ENCODE results near the gene PIK3IP1. TPM values are rescaled to one million over a fixed set of nuclear protein-coding genes. Genes with fewer than 3 reads are reported as not detected.

Gene PIK3IP1
- total and polyA plus RNA-seq, 5 experiments from 2014 or later: 530 to 963 (median 730) TPM

DNA sequence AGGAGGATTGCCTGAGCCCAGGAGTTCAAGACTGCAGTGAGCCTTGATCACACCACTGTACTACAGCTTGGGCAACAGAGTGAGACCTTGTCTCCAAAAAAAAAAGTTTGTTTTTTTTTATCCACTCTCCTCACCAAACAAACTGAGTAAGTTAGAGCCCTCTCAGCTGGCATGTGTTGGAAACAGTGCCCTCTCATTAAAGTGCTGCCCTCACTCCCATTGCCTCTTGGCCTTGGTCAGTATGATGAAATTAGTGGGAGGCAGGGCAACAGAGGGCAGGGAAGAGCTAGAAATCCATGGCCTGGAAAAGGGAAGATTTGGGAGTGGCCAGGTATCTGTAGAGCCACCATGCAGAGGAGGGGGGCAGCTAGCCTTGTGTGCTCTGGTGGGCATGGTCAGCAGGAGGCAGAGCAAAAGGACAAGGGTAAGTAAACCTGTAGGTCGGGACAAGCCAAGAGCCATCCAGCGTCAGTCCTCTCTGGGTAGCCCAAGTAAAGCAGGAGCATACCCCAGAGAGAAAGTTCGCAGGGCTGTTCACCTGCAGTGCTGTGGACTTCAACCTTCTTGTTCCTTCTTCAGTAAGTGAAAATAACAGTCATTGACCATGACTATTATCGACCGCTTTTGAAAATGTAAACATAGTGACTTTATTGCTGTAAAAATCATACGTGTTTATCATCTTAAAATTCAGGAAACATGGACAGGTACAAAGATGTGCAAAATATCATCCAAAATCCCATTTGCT lies 28.2 kb downstream of the PIK3IP1 start:
- H3K4me1 Mint-ChIP-seq: peaks cover 2 to 18% (median 12%) of the 10 kb centered on the region in 4 donors
- H3K9me3 Mint-ChIP-seq: no peaks in the 10 kb centered on the region
- no peak overlapping the region for H3K4me3 Mint-ChIP-seq
- no peaks in the 10 kb centered on the region for H3K27me3 Mint-ChIP-seq
- POLR2A ChIA-PET: interaction anchor here (1.1 to 2.5 kb wide), 3 partner anchors 9 to 15 kb away, joined by 4 to 7 read pairs (median 6); no protein-coding TSS in a partner anchor
- H3K27ac Mint-ChIP-seq: peak overlapping the region in 1 of 10 donors; percentile 66
- ATAC-seq (no peak), DNase-seq (peak in 1 of 10 donors; percentile 15)
- peaks cover 0 to 62% (median 22%) of the 10 kb centered on the region in 3 donors for H3K36me3 Mint-ChIP-seq

DNA sequence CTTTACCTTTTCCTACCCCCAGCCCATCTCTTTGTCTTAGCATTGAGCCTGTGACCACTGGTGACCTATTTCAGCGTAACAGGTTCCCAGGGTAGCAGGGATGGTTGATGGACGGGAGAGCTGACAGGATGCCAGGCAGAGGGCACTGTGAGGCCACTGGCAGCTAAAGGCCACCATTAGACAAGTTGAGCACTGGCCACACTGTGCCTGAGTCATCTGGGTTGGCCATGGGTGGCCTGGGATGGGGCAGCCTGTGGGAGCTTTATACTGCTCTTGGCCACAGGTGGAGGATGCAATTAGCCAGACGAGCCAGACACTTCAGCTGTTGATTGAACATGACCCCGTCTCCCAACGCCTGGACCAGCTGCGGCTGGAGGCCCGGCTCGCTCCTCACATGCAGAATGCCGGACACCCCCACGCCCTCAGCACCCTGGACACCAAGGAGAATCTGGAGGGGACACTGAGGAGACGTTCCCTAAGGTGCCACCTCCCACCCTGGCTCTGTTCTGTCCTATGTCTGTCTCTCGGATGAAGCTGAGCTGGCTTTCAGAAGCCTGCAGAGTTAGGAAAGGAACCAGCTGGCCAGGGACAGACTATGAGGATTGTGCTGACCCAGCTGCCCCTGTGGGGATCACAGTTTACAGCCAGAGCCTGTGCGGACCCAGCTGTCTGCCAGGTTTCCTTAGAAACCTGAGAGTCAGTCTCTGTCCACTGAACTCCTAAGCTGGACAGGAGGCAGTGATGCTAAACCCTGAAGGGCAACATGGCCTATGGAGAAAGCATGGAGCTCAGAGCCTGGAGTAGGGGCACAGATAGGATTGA lies 29.8 kb downstream of the PIK3IP1 start:
- Mint-ChIP-seq H3K4me1 (peaks cover 0 to 24% (median 11%) of the 10 kb centered on the region in 4 donors), H3K9me3 (no peaks in the 10 kb centered on the region), H3K27ac (peak overlapping the region in 2 of 10 donors; percentile 48 to 61), H3K36me3 (peaks cover 0 to 60% (median 18%) of the 10 kb centered on the region in 3 donors), H3K4me3 (no peak overlapping the region), H3K27me3 (no peaks in the 10 kb centered on the region)
- DNase-seq (peak in 1 of 10 donors; percentile 57), ATAC-seq (no peak)
- POLR2A ChIA-PET: interaction anchor here (0.6 to 2.5 kb wide), 6 partner anchors 9 to 28 kb away, joined by 3 to 7 read pairs (median 4); no protein-coding TSS in a partner anchor

DNA sequence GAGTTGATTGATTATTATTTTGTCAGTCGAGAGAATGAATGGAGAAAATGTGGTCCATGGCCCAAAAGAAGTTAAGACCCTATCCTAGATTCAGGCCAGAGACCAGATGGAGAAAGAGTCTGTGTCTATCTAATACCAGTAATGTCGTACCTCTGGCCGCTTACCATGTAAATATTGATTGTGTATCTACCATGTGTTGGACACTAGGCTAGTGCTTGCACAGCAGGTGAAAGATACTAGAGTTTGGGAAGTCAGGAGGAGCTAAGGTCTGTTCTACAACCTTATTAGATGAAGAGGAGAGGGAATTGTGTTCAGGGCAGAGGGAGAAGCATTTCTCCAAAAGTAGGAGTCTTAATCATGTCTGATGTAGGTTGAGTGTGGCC lies 31.8 kb downstream of the PIK3IP1 start:
- H3K9me3 Mint-ChIP-seq: no peaks in the 10 kb centered on the region
- no peak for DNase-seq
- peak overlapping the region in 5 of 10 donors; percentile 20 to 48 (median 32) for H3K27ac Mint-ChIP-seq
- peaks cover 0 to 19% (median 13%) of the 10 kb centered on the region in 4 donors for H3K4me1 Mint-ChIP-seq
- H3K4me3 Mint-ChIP-seq: no peak overlapping the region
- ATAC-seq: no peak
- H3K27me3 Mint-ChIP-seq: no peaks in the 10 kb centered on the region
- POLR2A ChIA-PET: no interaction called here
- peaks cover 0 to 50% (median 18%) of the 10 kb centered on the region in 3 donors for H3K36me3 Mint-ChIP-seq

DNA sequence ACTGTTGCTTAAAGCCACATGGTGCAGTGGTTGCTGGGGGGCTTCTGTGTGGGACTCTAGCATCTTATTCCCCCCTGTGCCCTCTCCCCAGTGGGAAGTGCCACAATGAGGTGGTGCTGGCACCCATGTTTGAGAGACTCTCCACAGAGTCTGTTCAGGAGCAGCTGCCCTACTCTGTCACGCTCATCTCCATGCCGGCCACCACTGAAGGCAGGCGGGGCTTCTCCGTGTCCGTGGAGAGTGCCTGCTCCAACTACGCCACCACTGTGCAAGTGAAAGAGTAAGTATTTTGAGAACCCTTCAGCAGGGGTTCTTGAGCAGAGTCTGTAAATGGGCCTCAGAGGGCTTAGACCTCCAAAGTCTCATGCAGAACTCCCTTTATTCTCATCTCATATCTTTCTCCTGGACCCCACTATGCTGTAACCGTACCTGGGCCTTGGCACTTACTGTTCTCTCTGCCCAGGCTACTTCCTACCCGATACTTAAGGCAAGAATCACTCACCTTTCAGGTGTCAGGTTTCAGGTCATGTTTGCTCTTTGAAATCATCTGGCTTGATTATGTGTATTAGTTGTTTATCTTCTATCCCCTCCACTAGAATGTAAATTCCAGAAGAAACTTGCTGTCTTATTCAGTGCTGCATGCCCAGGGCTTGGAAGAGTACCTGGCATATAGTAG lies 32.4 kb downstream of the PIK3IP1 start:
- H3K9me3 Mint-ChIP-seq: no peaks in the 10 kb centered on the region
- peak overlapping the region in 6 of 10 donors; percentile 9 to 56 (median 28) for H3K27ac Mint-ChIP-seq
- H3K27me3 Mint-ChIP-seq: no peaks in the 10 kb centered on the region
- DNase-seq (no peak), ATAC-seq (no peak)
- no peak overlapping the region for H3K4me3 Mint-ChIP-seq
- POLR2A ChIA-PET: interaction anchor here (1.2 to 1.3 kb wide), 2 partner anchors 22 to 30 kb away, joined by 3 to 4 read pairs; no protein-coding TSS in a partner anchor
- H3K36me3 Mint-ChIP-seq: peaks cover 0 to 50% (median 18%) of the 10 kb centered on the region in 3 donors
- H3K4me1 Mint-ChIP-seq: peaks cover 2 to 23% (median 16%) of the 10 kb centered on the region in 4 donors

DNA sequence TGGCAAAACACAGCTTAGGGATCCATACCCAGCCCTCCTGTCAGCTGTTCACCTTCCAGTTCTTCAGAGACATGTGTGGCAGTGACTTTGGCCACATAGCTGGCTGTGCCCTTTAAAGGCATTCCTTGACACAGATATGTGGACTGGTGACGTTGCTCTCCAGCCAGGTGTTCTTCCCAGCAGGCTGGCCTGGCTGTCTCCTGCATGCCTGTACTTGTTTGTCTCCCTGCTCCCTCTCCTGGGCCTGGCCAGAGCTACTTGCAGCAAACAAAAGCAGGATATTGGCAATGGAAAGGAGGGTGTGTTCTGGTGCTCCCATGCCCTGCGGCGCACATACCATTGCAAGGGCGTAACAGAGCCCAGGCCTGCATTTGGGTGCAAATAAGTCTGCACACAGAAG lies 38.3 kb downstream of the PIK3IP1 start:
- POLR2A ChIA-PET: interaction anchor here (1.0 to 1.9 kb wide), 4 partner anchors 19 to 38 kb away, joined by 4 to 12 read pairs (median 4); partner anchors contain the start of gene PIK3IP1
- no peak for DNase-seq
- H3K4me1 Mint-ChIP-seq: peaks cover 8 to 22% (median 13%) of the 10 kb centered on the region in 4 donors
- ATAC-seq: no peak
- H3K4me3 Mint-ChIP-seq: no peak overlapping the region
- H3K9me3 Mint-ChIP-seq: no peaks in the 10 kb centered on the region
- H3K27ac Mint-ChIP-seq: no peak overlapping the region
- H3K27me3 Mint-ChIP-seq: no peaks in the 10 kb centered on the region
- peaks cover 0 to 16% (median 2%) of the 10 kb centered on the region in 3 donors for H3K36me3 Mint-ChIP-seq

DNA sequence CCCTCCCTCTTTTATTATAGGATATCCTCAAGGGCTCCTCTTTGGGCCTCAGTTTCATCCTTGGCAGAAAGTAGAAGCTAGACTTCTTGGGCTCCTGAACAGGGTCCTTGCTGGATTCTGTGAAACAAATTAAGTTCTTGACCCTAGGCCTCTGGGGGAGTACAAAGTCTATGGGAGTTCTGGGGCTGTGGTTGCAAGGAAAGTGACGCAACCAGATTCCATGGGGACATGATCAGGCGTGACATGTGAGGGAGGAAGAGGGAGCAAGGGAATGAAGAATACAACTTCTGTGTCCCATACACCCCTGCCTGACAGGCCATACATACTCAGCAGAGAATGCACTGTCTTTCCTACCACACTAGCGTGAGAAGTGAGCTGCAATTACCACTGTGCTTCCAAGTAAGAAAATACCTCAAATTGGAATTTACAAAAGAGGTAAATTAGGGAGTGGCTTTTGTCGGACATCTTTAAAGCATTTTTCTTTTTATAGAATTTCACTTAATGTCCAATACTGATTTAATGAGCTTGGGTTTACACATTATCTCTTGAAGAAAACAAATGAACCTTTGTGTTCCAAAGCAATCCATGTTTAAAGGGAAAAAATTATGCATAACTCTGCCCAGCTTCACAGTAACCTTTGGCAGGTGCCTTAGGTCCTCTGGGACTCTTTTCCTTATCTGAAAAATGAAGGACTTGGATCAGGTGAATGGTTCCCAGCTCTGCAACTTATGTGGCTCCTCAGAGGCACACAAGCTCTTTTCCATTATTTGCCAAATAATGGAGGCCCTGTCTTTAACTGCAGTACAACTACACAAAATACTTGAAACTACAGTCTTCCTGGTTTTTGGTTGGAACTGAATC lies 41.3 kb downstream of the PIK3IP1 start:
- peaks cover 13 to 40% (median 23%) of the 10 kb centered on the region in 4 donors for H3K4me1 Mint-ChIP-seq
- ATAC-seq: no peak
- no peak overlapping the region for H3K4me3 Mint-ChIP-seq

DNA sequence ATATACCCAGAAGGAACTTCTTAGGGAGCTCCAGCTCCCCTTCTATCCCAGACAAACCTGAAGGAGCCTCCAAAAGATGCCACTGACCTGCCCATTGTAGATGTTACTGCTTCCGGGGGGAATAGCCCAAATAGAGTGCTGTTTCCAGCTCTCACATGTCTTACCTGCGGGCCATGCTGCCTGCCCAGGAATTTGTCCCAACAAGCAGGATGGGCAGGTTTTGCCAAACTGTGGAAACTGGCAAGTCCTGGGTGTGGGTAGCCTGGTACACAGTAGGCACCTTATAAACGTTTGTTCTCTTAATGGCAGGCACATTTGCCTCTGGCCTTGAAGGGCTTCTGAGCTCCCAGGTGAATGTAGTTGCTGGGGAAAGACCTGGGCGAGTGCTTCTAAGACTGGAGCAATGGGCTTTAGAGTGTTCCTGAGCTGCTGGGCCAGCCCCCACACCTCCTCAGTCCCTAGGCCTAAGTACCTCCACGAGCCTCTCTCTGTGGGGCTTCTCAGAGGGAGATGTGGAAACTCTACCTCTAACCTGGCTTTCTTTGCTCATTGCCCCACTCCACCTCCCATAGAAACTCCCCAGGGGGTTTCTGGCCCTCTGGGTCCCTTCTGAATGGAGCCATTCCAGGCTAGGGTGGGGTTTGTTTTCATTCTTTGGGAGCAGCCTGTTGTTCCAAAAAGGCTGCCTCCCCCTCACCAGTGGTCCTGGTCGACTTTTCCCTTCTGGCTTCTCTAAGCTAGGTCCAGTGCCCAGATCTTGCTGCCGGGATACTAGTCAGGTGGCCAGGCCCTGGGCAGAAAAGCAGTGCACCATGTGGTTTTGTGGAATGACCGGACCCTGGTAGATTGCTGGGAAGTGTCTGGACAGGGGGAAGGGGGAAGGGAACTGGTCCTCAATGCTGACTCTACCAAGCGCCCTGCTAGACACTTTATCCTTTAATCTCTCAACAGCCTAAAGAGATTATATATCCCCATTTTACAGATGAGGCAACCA lies 43.0 kb downstream of the PIK3IP1 start:
- H3K4me1 Mint-ChIP-seq: peaks cover 8 to 43% (median 21%) of the 10 kb centered on the region in 4 donors

More for the DNA sequence above, 41.3 kb downstream of the PIK3IP1 start:
- H3K27me3 Mint-ChIP-seq: no peaks in the 10 kb centered on the region
- peak overlapping the region in 1 of 10 donors; percentile 54 for H3K27ac Mint-ChIP-seq
- H3K9me3 Mint-ChIP-seq: no peaks in the 10 kb centered on the region
- H3K36me3 Mint-ChIP-seq: peaks cover 0 to 5% (median 0%) of the 10 kb centered on the region in 3 donors
- POLR2A ChIA-PET: interaction anchor here (0.7 to 1.5 kb wide), 6 partner anchors 13 to 96 kb away, joined by 4 to 5 read pairs (median 4); partner anchors contain the start of gene PATZ1
- no peak for DNase-seq

DNA sequence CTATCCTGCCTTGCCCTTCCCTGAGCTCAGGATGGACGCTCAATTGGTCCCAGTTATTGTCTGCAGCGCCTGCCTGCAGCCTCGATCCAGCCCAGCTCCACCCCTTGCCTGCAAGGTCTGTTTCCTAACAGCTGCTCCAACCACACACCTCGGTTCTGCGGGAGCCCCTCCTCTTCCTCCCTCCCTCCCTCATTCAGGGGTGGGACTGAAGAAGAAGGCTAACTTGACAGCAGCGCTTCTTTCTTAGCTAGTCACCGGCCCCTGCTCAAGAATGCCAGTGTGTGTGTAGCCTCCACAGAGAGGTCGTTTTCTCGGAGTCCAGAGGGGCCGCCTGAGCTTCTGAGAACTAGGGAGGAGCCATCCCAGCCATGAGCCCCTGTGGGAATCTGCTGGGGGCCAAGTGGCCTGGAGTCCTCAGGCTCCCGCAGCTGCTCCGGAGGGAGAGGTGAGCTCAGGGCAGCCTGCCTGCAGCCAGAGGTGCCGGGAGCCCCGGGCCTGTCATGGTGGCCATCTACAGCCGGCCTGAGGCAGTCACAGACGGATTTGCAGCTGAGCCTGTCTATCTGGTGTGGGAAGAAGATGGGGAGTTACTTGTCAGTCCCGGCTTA lies 44.0 kb downstream of the PIK3IP1 start:
- peak overlapping the region; percentile 73 to 90 (median 84) for H3K4me3 Mint-ChIP-seq
- peaks cover 8 to 43% (median 21%) of the 10 kb centered on the region in 4 donors for H3K4me1 Mint-ChIP-seq
- no peaks in the 10 kb centered on the region for H3K27me3 Mint-ChIP-seq
- ATAC-seq: peak; percentile 100
- DNase-seq: peak; percentile 50 to 84 (median 70)
- peak overlapping the region; percentile 40 to 92 (median 85) for H3K27ac Mint-ChIP-seq
- H3K9me3 Mint-ChIP-seq: no peaks in the 10 kb centered on the region
- POLR2A ChIA-PET: interaction anchor here (0.6 to 5.7 kb wide), 13 partner anchors 21 to 1028 kb away, joined by 3 to 68 read pairs (median 4); partner anchors contain the start of genes LIMK2, PATZ1 and PIK3IP1
- H3K36me3 Mint-ChIP-seq: peaks cover 0 to 2% (median 0%) of the 10 kb centered on the region in 3 donors

More for the DNA sequence above, 43.0 kb downstream of the PIK3IP1 start:
- POLR2A ChIA-PET: interaction anchor here (0.7 to 5.7 kb wide), 7 partner anchors 19 to 41 kb away, joined by 3 to 68 read pairs (median 10); partner anchors contain the start of gene PIK3IP1
- Mint-ChIP-seq H3K27me3 (no peaks in the 10 kb centered on the region), H3K36me3 (peaks cover 0 to 2% (median 0%) of the 10 kb centered on the region in 3 donors), H3K27ac (peak overlapping the region in 2 of 10 donors; percentile 46 to 51), H3K9me3 (no peaks in the 10 kb centered on the region), H3K4me3 (peak overlapping the region in 7 of 10 donors; percentile 12 to 90 (median 82))
- ATAC-seq (no peak), DNase-seq (no peak)

DNA sequence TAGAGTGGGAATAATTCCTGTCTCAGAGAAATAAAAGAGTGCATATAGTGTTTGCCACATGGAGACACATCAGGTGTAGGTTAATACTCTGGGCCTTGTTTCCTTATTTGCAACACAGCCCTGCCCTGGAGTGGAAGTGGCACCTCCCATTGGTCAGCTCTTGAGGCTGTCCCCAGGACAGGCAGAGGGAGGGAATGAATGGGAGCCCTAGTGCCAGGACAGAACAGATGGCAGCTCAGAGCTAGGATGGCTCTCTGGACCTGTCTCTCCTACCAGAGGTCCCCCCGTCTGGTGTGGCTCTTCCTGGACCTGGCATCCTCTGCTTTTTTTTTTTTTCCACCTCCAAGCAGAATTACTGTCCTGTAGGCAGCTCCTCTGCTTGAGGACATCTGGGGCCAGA lies 44.6 kb downstream of the PIK3IP1 start:
- peak overlapping the region; percentile 73 to 90 (median 84) for H3K4me3 Mint-ChIP-seq
- ATAC-seq (peak; percentile 3 to 10), DNase-seq (no peak)
- H3K4me1 Mint-ChIP-seq: peaks cover 8 to 44% (median 21%) of the 10 kb centered on the region in 4 donors
- no peaks in the 10 kb centered on the region for H3K9me3 Mint-ChIP-seq
- peaks cover 0 to 2% (median 0%) of the 10 kb centered on the region in 3 donors for H3K36me3 Mint-ChIP-seq
- H3K27ac Mint-ChIP-seq: peak overlapping the region in 9 of 10 donors; percentile 46 to 92 (median 86)
- POLR2A ChIA-PET: interaction anchor here (0.6 to 5.7 kb wide), 11 partner anchors 25 to 154 kb away, joined by 3 to 68 read pairs (median 4); partner anchors contain the start of genes LIMK2, PATZ1 and PIK3IP1
- no peaks in the 10 kb centered on the region for H3K27me3 Mint-ChIP-seq

All from naive thymus-derived CD8-positive, alpha-beta T cell (primary cell).